Activated CD8-positive, alpha-beta memory T cell treated with anti-CD3 and anti-CD28 coated beads for 48 hours (primary cell): ENCODE results near the gene PYCR2.
"Not testable (repeated sequence)": the region's sequence is repeated elsewhere in the genome, so short reads cannot be mapped to it uniquely, and the experiment has no call there.

ENCODE experiments used
- DNase-seq, 3 experiments: peaks; one replicate each; pipeline ENCODE4 v3.0.0-alpha.2; 2020; ENCODE audit warnings: low read depth in 2 of 3, low spot score in 2 of 3

The PYCR2 gene

DNA sequence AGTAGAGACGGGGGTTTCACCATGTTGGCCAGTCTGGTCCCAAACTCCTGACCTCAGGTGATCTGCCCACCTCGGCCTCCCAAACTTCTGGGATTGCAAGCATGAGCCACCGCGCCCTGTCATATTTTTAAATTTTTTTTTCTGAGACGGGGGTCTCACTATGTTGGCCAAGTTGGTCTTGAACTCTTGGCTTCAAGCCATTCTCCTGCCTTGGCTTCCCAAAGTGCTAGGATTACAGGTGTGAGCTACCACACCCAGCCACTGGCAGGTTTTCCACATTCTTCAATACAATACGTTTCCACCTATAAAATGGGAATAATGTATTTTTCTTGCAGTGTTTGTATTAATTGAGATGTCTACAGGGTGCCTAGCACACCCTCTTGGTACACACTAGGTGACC is 31.7 kb downstream of the PYCR2 start:
- no peak for DNase-seq

DNA sequence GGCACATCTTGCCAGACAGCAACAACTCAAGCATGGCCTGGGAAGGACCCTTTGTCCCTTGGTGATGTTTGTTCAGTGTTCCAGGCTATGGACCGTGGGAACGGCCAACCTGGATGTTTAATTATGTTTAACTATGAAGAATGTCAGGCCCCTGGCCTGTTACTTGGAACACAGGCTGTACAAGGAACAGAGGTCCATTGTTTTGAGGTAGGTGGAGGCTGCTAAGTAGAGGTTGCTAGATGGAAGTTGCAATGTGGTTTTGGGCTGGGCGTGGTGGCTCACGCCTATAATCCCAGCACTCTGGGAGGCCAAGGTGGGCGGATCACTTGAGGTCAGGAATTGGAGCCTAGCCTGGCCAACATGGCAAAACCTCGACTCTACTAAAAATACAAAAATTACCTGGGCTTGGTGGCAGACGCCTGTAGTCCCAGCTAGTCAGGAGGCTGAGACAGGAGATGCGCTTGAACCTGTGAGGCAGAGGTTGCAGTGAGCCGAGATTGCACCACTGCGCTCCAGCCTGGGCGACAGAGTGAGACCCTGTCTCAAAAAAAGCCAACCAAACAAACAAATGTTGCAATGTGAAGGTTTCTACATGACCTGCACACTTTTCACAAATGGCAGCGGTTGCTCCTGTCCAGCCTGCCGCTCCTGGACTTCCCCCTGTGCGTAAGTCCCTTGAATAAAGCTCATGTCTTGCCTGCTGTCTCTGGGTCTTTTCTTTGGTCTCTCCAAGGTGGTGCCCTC is 32.6 kb downstream of the PYCR2 start:
- no peak for DNase-seq

DNA sequence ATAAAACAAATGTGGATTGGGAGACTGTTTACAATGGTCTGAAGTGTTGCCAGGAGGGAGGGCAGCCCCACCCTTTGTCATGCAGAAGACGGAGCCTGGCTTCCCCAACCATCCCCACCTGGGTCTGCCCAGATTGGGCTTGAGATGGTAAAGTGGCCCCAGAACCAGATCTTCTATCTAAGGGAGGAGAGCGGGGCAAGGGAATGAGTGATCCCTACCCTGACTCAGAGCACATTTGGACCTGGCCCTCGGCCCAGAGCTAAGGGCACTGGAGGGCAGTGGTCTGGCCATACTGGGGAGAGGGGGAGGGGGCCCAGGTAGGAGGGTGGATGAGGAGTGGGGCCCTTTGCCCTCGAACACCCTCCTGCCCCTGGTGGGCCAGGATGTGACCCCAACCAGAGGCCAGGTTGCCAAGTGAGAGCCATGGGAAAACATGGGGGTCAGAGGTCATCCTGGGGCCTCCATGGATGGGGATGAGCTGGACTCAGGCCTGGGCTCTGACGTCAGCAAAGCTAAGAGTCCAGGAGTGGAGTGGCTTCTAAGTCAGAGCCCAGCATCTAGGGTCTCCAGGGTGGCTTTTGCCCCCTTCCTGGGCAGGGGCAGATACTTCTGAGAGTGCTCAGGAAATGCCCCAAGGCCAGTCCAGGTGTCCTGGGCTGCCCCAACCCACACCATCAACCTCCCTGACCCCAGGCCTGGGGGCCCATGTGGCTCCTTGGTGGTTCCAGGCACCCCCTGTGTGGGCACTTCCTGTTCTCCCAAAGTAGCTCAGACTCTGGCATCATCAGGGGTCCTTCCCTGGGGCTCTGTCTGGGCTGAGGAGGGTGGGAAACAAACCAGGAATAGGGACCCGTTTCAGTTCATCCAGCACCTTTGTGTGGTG is 33.5 kb downstream of the PYCR2 start:
- no peak for DNase-seq

DNA sequence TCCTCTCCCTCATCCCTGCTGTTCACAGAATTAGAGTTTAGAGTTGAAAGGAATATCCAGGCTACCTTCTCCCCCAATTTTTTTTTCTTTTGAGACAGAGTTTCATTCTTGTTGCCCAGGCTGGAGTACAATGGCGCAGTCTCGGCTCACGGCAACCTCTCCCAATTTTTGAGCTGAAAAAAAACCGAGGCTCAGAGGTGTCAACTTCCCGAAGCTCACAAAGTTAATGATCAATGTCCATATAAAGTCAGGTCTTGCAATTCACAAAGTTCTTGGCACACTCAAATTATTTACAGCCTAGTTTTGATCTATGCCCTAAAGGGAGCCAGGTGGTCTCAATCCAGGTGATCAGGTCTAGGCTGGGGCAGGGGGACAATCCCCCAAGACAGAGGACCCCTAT is 34.3 kb downstream of the PYCR2 start:
- DNase-seq: no peak

DNA sequence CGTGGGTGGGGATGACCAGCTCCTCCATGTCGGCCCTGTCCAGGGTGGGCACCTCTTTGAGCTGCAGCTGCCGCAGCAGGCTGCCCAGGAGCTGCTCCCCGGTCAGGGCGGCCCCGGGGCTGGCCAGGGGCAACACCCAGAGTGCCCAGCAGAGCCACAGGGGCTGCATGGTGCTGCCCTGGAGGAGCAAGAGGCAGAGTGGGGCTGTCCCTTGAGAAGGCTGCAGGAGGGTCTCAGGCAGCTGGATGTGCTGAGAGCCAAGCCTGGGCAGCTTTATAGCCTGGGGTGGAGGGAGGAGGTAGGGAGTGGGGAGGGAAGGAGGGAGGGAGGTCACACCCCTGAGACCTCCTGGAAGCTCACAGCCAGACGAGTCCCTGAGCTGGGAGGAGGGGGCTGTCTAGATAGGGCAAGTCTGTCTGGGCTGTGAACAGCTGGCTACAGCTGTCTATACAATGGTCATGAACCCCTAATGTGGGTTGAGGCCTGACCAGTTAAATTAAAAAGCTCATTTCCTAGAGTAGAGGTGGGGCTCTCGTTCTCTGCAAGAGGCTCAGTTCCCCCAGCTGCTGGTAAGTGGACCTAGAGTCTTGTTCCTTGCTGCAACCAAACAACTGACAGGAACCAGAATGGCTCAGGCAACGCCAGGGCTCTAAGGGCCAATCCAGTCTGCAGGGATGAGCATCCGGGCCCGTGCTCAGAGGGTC is 35.0 kb downstream of the PYCR2 start, which contains the start of gene LEFTY1:
LEFTY1 (minus strand) TSS at position 249 of the 704 bp plus-strand sequence; CDS start at position 169, 80 bp downstream.
- DNase-seq: no peak

DNA sequence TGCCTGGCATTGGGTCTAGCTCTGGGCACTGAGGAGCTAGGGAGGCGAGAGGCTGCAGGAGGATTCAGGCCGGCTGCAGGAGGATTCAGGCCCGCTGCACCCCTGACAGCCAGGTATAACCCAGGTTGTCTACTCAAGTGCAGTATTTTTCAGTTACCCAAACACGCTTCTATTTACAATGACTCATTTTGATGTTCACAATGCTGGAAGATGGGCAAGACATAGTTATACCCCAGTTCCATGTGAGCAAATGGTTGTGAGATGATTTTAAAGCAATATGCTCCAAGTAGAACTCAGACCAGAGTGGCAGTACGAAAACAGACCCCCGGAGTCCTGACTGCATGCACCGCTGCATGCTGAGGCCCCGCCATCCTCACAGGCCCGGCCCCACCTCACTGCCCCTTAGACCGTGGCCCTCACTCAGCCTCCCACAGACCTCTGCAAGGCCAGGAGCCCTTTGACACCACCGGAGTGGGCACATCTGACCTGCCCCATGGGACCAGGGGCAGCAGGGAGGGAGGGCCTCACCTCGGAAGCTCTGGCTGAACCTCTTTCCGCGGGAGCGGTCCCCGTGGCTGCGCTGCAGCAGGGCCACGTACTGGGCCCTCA is 35.7 kb downstream of the PYCR2 start:
- no peak for DNase-seq

DNA sequence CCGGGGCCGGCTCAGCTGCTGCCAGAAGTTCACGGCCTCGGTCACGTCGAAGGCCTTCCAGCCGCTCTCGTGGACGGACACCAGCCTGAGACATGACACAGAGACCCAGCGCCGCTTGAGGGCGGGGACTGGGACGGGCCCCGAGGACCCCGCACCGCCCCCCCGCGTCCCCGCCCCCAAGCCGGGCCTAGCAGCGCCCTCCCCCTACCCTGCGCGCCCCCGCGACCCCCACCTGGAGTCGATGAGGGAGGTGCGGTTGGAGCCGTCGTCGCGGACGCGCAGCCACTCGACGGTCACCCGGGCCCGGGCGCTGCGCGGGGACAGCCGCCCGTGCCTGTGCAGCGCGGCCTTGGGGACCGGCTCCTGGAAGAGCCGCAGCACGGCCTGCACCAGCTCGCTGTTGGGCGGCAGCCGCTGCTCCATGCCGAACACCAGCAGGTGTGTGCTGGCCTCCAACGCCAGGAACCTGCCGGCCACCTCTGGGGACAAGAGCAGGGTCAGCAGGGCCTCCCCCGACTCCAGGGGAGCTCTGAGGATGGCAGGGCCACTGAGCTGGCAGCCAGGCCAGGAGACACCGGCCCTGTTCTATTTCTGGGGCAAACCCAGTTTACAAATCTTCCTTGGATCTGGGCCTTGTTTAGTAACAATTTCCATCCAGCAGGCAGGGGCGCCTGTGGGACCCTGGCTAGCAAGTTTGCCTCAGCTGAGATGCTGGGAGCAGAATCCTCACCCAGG is 36.3 kb downstream of the PYCR2 start:
- DNase-seq: not testable (repeated sequence)

DNA sequence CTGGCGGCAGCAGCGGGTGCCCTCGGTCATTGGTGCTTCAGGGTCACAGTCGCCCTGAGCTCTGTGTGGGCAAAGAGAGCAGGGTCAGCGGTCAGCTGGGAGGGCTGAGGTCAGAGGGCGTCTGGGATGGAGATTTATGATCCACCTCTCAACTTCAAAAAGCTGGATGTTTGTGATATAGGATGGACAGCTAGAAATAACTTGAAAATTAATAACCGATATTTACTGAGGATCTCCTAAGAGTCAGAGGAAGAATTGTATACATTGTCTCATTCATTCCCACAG is 37.1 kb downstream of the PYCR2 start:
- no peak for DNase-seq

DNA sequence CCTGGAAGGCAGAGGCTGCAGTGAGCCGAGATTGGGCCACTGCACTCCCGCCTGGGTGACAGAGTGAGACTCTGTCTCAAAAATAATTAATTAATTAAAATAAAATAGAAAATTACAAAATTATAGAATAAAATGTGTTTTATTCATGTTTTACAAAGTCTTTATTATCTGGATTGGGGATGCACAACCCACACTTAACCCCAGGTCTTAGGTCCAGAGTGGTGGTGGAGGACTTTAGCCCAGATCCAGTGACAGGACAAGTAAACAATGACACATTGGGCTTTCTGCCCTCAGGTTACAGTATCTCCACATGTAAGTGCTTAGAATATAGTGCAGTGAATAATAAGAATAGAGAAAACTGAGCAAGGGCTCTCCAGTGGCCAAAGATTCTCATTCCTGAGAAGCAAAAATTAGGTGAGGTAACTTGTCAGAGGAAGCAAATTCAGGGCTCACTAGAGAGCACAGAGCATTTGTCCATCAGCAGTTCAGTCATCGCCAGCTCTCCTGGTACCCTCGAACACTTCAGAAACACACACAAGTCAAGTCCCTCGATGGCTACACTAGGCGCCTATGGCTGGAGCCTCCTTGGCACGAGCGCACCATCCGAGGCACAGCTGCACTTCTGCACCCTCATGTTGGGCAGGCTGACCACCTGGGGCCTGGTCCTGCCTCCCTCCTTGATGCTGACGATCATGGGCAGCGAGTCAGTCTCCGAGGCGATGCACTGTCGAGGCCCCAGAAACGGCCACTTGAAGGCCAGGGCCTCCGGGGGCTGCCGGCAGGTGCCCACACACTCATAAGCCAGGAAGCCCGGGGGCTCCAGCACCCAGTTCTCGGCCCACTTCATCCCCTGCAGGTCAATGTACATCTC is 37.7 kb downstream of the PYCR2 start:
- no peak for DNase-seq

DNA sequence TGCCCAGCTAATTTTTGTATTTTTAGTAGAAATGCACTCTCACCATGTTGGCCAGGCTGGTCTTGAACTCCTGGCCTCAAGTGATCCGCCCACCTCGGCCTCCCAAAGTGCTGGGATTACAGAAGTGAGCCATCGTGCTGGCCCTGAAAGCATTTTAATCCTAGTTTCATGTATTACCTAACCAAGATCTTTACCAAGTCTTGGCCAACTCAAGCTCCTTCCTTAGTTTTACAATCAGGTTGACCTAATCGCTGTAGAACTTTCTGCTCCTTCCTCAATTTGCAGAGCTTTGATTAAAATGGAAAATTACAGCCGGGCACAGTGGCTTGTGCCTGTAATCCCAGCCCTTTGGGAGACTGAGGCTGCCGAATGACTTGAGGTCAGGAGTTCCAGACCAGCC is 38.7 kb downstream of the PYCR2 start:
- no peak for DNase-seq

DNA sequence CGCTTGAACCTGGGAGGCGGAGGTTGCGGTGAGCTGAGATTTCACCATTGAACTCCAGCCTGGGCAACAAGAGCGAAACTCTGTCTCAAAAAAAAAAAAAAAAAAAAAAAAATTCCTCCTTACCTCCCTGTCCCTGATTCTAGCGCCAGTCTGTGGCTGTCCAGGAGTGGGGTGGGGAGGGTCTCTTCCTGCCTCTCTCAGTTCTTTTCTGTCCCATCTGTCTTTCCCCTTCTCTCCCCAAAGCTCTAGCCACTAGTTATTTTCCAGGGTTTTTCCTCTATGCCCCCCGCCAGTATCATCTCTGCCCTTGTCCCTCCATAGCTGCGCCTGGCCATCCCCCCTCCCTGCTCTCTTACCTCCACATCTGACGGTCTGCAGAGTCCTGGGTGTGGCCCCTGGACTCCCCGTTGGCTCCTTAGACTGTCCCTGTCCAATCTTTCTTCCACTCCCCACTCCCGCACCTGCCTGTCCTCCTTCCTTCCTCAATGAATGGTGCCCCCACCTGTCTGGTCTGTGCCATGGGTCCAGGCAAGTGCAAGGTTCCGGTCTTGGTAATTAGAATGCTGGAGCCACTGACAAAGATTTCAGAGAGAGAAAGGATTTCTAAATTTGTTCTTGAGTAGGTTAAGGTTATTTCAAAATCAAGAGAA is 40.3 kb downstream of the PYCR2 start:
- no peak for DNase-seq

DNA sequence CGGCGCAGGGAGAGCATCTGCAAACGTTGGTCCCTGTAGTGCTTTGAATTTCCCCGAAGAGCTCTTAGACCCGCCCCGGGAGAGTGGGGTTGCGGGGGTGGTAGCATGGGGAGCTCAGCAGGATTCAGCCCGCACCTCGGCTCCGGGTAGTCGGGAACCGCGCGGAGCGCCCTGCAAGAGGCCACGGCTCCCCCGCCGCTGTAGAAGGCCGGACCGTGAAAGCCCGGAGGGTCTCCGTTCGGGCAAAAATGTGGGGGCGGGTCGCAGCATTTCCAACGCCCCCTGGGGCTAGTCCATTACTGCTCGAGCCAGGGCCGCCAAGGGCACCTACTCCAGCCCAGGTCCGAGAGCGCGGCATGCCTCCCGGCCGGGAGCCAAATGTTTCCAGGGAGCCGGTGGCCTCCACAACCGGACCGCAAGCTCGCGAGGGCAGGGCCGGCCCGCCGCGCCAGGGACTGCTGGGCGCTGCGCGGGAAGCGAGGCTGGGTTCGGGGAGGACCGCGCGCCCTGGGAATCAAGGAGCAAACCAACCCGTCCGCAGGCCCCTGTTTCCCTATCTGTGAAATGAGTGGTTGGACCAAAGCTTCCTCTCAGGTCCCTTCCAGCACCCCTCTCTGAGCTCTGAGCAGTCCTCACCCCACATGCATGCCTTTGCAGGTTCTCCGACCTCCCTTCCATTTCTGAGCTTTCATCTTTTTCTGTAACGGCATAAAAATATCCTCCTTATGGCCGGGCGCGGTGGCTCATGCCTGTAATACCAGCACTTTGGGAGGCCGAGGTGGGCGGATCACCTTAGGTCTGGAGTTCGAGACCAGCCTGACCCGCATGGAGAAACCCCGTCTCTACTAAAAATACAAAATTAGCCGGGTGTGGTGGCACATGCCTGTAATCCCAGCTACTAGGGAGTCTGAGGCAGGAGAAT is 41.1 kb downstream of the PYCR2 start:
- DNase-seq: peak in 1 of 3 experiments; percentile 37

DNA sequence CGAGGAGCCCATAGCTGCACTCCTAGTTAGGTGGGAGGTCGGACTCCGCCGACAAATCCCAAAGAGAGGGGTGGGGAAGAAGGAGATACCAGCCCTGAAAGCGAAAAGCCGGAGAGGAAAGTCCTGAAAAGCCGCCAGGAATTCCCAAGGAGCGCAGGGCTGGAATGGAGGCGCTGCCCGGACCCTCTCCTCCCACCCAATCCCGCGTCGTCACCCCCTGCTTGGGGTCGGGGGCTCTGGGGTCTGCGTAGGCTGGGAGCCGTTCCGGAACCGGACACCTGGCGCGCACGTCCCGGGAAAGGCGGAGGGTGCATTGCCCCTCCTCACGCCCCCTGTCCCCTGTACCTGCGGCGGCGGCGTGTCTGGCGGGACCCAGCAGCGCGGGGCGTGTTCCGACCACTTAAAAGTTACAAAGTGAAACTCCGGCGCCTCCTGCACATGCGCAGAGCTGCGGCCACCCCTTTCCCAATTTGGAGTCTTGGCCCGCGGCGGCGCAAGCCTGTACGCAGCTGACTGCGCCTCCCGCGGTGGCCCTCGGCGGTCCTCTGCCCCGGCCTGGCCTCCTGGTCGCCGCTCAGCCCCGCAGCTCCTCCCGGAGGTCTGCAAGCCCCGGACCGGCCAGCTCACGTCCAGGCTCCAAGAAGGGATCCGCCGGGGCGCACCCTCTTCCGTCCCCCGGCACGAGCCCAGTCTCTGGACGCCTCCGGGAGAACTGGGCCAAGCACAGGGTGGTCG is 41.9 kb downstream of the PYCR2 start, which contains the start of gene TMEM63A:
TMEM63A (minus strand) TSS at position 422 of the 735 bp plus-strand sequence. CDS start 4,800 bp downstream, outside the sequence.
- peak; percentile 70 to 72 (median 71) for DNase-seq

DNA sequence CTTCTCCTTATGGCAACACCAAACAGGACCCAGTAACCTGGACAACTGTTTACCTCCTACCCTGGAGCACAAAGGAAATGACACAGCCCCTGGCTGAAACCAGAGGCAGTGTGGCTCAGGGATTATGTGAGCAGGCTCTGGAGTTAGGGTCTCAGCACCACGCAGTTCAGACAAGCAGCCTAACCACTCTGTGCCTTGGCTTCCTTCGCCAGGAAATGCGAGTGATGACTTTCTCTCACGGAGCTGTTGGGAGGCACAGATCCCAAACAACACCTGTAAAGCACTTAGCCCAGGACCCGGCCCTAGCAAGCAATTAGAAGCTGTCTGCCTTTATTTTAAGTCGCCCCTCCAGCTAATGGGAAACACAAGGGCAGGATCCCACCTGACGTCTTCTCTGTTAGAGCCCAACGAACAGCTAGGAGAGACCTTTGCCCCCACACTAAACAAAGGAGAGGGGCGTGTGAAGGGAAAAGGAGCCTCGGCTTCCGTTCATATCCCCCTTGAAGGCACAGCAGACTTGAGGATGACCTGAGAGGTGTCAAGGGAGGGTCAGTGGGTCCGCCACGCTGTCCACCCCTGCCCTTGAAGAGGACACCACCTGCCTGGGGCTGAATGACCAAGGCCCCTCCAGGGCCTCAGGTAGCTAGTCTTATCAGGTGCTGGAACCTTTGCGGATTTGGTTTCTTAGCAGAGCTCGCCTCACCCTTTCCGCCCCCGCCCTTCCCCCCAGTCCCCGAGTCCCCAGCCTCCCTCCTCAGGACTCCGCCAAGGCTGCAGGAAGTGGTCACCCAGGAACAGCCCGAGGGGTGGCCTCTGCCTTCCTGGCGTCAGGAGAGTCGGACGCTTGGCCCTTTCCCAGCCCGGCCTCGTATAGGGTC is 42.7 kb downstream of the PYCR2 start:
- no peak for DNase-seq

DNA sequence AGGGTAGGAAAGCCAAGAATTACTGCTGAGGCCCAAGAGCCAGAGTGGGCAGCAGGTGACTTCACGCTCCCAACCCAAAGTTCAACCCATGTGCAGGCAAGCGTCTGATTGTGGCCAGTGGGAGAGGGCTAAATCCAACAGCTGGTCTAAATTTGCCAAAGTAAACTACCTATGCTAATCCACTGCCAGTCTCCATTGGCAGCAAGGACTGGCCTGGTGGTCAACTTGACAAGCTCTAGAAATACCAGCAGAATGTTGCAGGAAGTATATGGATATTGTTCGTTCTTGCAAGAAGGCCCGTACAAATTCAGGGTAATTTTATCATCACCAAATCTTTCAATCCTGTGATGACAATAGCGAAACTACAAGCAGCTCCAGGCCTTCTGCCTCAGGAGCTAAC is 43.4 kb downstream of the PYCR2 start:
- no peak for DNase-seq

DNA sequence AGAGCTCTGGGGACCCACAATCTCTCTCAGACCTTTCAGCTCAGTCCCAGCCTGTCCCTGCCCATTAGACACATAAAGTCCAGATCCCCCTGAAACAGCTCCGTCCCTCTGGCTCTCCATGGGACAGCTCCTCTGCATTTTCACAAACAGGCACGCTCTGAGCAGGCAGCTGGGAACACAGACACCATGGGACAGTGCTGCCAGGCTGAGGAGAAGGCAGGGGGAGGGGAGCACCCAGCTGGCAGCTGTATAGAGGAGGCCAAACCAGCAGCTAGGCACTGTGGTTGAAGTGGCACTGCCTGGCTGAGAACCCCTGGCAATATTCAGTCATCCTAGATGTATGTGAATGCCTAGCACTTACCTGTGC is 43.8 kb downstream of the PYCR2 start:
- no peak for DNase-seq
